ENCODE results near the gene HMGCS2. TPM values are rescaled to one million over a fixed set of nuclear protein-coding genes. Genes with fewer than 3 reads are reported as not detected.
"Not testable (repeated sequence)": the region's sequence is repeated elsewhere in the genome, so short reads cannot be mapped to it uniquely, and the experiment has no call there.

Gene HMGCS2
- total RNA-seq, 1 donor: not detected

GRCh38 chr1:119715542-119715941 is 53.2 kb downstream of the HMGCS2 start:
- no peak for TF ChIP-seq CTCF (IDR thresholded peaks at IDR 0.05; ENCODE audit: insufficient read depth, low read depth, low read length)
- no peak for DNase-seq (ENCODE audit: low read depth)
- no peak overlapping the region for H3K4me3 ChIP-seq (ENCODE audit: low read depth, low read length)

GRCh38 chr1:119714583-119714982 is 54.1 kb downstream of the HMGCS2 start:
- peak overlapping the region; percentile 93 for H3K4me3 ChIP-seq (ENCODE audit: low read depth, low read length)
- TF ChIP-seq CTCF (IDR thresholded peaks at IDR 0.05; ENCODE audit: insufficient read depth, low read depth, low read length): no peak
- DNase-seq (ENCODE audit: low read depth): peak; percentile 28

- no peak for DNase-seq (ENCODE audit: low read depth)
- H3K4me3 ChIP-seq (ENCODE audit: low read depth, low read length): peak overlapping the region; percentile 93
- no peak for TF ChIP-seq CTCF (IDR thresholded peaks at IDR 0.05; ENCODE audit: insufficient read depth, low read depth, low read length)
These were observed 54.8 kb downstream of the HMGCS2 start for GRCh38 chr1:119713749-119714456.

- TF ChIP-seq CTCF (IDR thresholded peaks at IDR 0.05; ENCODE audit: insufficient read depth, low read depth, low read length): no peak
- H3K4me3 ChIP-seq (ENCODE audit: low read depth, low read length): peak overlapping the region; percentile 93
- peak; percentile 31 for DNase-seq (ENCODE audit: low read depth)
These were observed 55.5 kb downstream of the HMGCS2 start for GRCh38 chr1:119713039-119713748.

- peak overlapping the region; percentile 93 for H3K4me3 ChIP-seq (ENCODE audit: low read depth, low read length)
- TF ChIP-seq CTCF (IDR thresholded peaks at IDR 0.05; ENCODE audit: insufficient read depth, low read depth, low read length): no peak
These were observed 56.2 kb downstream of the HMGCS2 start for GRCh38 chr1:119712342-119713038.

GRCh38 chr1:119711804-119712341 is 56.8 kb downstream of the HMGCS2 start, which contains the start of gene PHGDH:
Gene PHGDH, plus strand, starts transcription at chr1:119711934. Its CDS starts 89 bp downstream, at chr1:119712023.
- peak; percentile 91 for DNase-seq (ENCODE audit: low read depth)
- peak within 1 kb of the TSS; percentile 93 for H3K4me3 ChIP-seq (ENCODE audit: low read depth, low read length)
- no peak for TF ChIP-seq CTCF (IDR thresholded peaks at IDR 0.05; ENCODE audit: insufficient read depth, low read depth, low read length)

More at GRCh38 chr1:119712342-119713038, 56.2 kb downstream of the HMGCS2 start:
- peak; percentile 93 for DNase-seq (ENCODE audit: low read depth)

- not testable (repeated sequence) for DNase-seq (ENCODE audit: low read depth)
These were observed 57.3 kb downstream of the HMGCS2 start for GRCh38 chr1:119711356-119711803.

GRCh38 chr1:119706599-119706998 is 62.1 kb downstream of the HMGCS2 start:
- not testable (repeated sequence) for H3K4me3 ChIP-seq (ENCODE audit: low read depth, low read length); DNase-seq (ENCODE audit: low read depth)

More at GRCh38 chr1:119711356-119711803, 57.3 kb downstream of the HMGCS2 start:
- H3K4me3 ChIP-seq (ENCODE audit: low read depth, low read length): peak overlapping the region; percentile 93
